Keratinocyte (primary cell): ENCODE measurements around the gene KCNJ12. TPM values are rescaled to one million over a fixed set of nuclear protein-coding genes. Genes with fewer than 3 reads are reported as not detected.
"Not testable (repeated sequence)": the region's sequence is repeated elsewhere in the genome, so short reads cannot be mapped to it uniquely, and the experiment has no call there.

Source experiments
- DNase-seq: peaks from one replicate; pipeline ENCODE4 v3.0.0-alpha.2; 2011; ENCODE audit warnings: low read depth, missing footprints, low spot score
- FAIRE-seq: peaks from 2 replicates; lab custom pipeline; 2011; peaks lifted over from hg19 to GRCh38; lab: Jason Lieb, UNC
- H2AFZ ChIP-seq: 2 replicates; pipeline ENCODE4 v1.6.0; 2012; ENCODE audit warnings: low read length, control low read depth, inconsistent platforms; ENCODE audit not compliant: control insufficient read depth
- H3K27ac ChIP-seq: 2 replicates; pipeline ENCODE4 v1.5.1; 2011; ENCODE audit warnings: low read length; ENCODE audit not compliant: control insufficient read depth, insufficient read depth
- H3K27me3 ChIP-seq: 3 replicates; pipeline ENCODE4 v1.6.0; 2011; ENCODE audit warnings: low read length; ENCODE audit not compliant: control insufficient read depth, insufficient read depth; ENCODE audit errors: extremely low read depth
- H3K36me3 ChIP-seq, 2 experiments: 2 replicates in 1 of 2; 3 replicates in 1 of 2; pipeline ENCODE4 v1.5.1; 2011; ENCODE audit warnings: low read length in 2 of 2, mild to moderate bottlenecking in 1 of 2; ENCODE audit not compliant: control insufficient read depth in 2 of 2, insufficient read depth in 2 of 2; ENCODE audit errors: extremely low read depth in 1 of 2
- H3K4me1 ChIP-seq: 3 replicates; pipeline ENCODE4 v1.5.1; 2011; ENCODE audit warnings: low read length; ENCODE audit not compliant: control insufficient read depth, insufficient read depth; ENCODE audit errors: extremely low read depth
- H3K4me2 ChIP-seq: 3 replicates; pipeline ENCODE4 v1.6.0; 2011; ENCODE audit warnings: low read depth, low read length; ENCODE audit not compliant: control insufficient read depth, insufficient read depth; ENCODE audit errors: extremely low read depth
- H3K4me3 ChIP-seq, 3 experiments: fragments of 200-600 bp in 1 of 3; sonication (generic) in 1 of 3; 2 replicates in 2 of 3; 3 replicates in 1 of 3; pipeline ENCODE4 v1.5.1; 2011 to 2016; ENCODE audit warnings: low read length in 3 of 3, mild to moderate bottlenecking in 3 of 3, control low read depth in 2 of 3, inconsistent platforms in 1 of 3, low read depth in 1 of 3, mixed read lengths in 1 of 3, mixed run types in 1 of 3, moderate library complexity in 1 of 3; ENCODE audit not compliant: control insufficient read depth in 2 of 3, insufficient read depth in 2 of 3; ENCODE audit errors: extremely low read depth in 1 of 3
- H3K79me2 ChIP-seq: 2 replicates; pipeline ENCODE4 v1.6.0; 2012; ENCODE audit warnings: low read length; ENCODE audit not compliant: control insufficient read depth, insufficient read depth
- H3K9ac ChIP-seq: 3 replicates; pipeline ENCODE4 v1.6.0; 2011; ENCODE audit warnings: low read length; ENCODE audit not compliant: control insufficient read depth, insufficient read depth; ENCODE audit errors: extremely low read depth
- H3K9me1 ChIP-seq: 3 replicates; pipeline ENCODE4 v1.6.0; 2011; ENCODE audit warnings: low read length; ENCODE audit not compliant: control insufficient read depth, insufficient read depth; ENCODE audit errors: extremely low read depth
- H3K9me3 ChIP-seq: 2 replicates; pipeline ENCODE4 v1.5.1; 2012; ENCODE audit warnings: low read depth, low read length; ENCODE audit not compliant: control insufficient read depth
- H4K20me1 ChIP-seq: 3 replicates; pipeline ENCODE4 v1.6.0; 2011; ENCODE audit warnings: low read length; ENCODE audit not compliant: control insufficient read depth, insufficient read depth; ENCODE audit errors: extremely low read depth
- dilution Hi-C: fragments of 300-500 bp; cut with MboI; formaldehyde crosslinking; loops from one replicate; pipeline ENCODE4 v1.7.0; 2020; ENCODE audit warnings: low sequenced_read_pairs; ENCODE audit not compliant: extremely low pct_ligation_motif_present
- polyA plus RNA-seq, 5 experiments: library from polyadenylated mRNA; depleted of rRNA in 3 of 5; stranded (reverse) in 3 of 5; stranded (forward) in 1 of 5; unstranded in 1 of 5; fragments of >200 nt; gene quantifications; 1 replicate in 1 of 5; 2 replicates in 3 of 5; 3 replicates in 1 of 5; pipeline versions ENCODE4 v1.2.1 to v1.2.3, GENCODE V29; 2011 to 2012; ENCODE audit warnings: missing spikeins in 2 of 5, low read depth in 1 of 5, low replicate concordance in 1 of 5

KCNJ12 gene
- polyA plus RNA-seq, 1 donor (not counting 4 experiments of a cell fraction or from before 2014, with no cell fraction given): 0.04 TPM

GRCh38 chr17:21341925-21342540, 34.1 kb upstream of the KCNJ12 start:
- not testable (repeated sequence) for H3K27ac ChIP-seq, FAIRE-seq, H3K4me3 ChIP-seq

GRCh38 chr17:21343061-21343949, 32.9 kb upstream of the KCNJ12 start:
- H2AFZ ChIP-seq, H3K9me3 ChIP-seq, H3K4me2 ChIP-seq, H3K9me1 ChIP-seq, H3K36me3 ChIP-seq, H3K27ac ChIP-seq, dilution Hi-C loops, H3K79me2 ChIP-seq, H3K4me3 ChIP-seq, DNase-seq, H3K9ac ChIP-seq, FAIRE-seq, H3K27me3 ChIP-seq, H3K4me1 ChIP-seq, H4K20me1 ChIP-seq: not testable (repeated sequence)

More at GRCh38 chr17:21341925-21342540, 34.1 kb upstream of the KCNJ12 start:
- H3K36me3 ChIP-seq, H3K79me2 ChIP-seq, H2AFZ ChIP-seq, H3K9me3 ChIP-seq, DNase-seq, H3K27me3 ChIP-seq, H3K4me1 ChIP-seq, dilution Hi-C loops, H3K9me1 ChIP-seq, H3K4me2 ChIP-seq, H3K9ac ChIP-seq, H4K20me1 ChIP-seq: not testable (repeated sequence)

- H3K9me1 ChIP-seq, dilution Hi-C loops, H3K9me3 ChIP-seq: not testable (repeated sequence)
These were observed 31.4 kb upstream of the KCNJ12 start for GRCh38 chr17:21344801-21345200.

More at GRCh38 chr17:21344801-21345200, 31.4 kb upstream of the KCNJ12 start:
- H3K79me2 ChIP-seq, H3K36me3 ChIP-seq, H4K20me1 ChIP-seq, DNase-seq, H3K4me2 ChIP-seq, H2AFZ ChIP-seq, H3K4me3 ChIP-seq, H3K27ac ChIP-seq, H3K4me1 ChIP-seq, H3K9ac ChIP-seq, H3K27me3 ChIP-seq, FAIRE-seq: not testable (repeated sequence)
